22Rv1 (cell line): ENCODE measurements around the gene STRN3.

Experiments used
- H3K27ac ChIP-seq: fragments of 450-650 bp; 2 replicates; pipeline ENCODE4 v1.5.1; 2017
- ZFX ChIP-seq: fragments of 450-650 bp; IDR thresholded peaks from 2 replicates; pipeline ENCODE4 v1.6.1; 2017; ENCODE audit warnings: antibody characterized with exemption, borderline replicate concordance
- TF ChIP-seq, protein P1 (sequence below): fragments of 450-650 bp; IDR thresholded peaks from 2 replicates; pipeline ENCODE4 v1.5.1; 2017; ENCODE audit warnings: mild to moderate bottlenecking

The STRN3 gene

DNA sequence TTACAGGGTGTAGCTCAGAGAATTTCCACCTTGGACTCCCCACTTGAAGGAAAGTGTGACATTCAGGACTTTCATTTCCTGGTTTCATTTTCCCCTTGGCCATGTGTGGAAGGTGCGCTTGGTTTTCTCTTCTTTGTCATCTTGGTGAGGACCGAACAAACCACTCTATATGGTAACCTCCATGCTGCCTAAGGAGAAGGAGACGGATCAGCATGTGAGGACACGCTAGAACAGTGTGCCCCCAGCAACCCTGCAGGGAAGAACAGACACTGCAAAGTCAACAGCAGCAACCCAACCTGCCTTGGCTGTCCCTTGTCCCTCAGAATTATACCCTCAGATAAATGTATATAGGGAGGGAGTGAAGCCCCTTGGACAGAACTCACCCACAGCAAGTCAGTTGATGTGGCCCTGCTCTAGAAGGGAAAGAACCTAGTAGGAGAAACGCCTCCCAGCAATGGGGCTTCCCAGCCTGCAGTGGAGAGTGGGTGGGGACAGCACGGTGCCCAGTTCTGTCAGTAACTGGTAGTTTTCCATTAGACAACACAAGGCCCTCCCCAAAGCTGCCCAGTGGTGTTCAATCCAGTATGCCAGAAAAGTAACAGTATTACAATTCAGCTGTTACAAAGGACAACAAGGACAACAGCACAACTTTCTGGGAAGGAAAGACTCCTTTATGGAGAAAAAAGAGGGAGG lies 170.7 kb downstream of the STRN3 start:
- no peak overlapping the region for H3K27ac ChIP-seq
- TF ChIP-seq ZFX = no peak
- TF ChIP-seq, protein P1, sequence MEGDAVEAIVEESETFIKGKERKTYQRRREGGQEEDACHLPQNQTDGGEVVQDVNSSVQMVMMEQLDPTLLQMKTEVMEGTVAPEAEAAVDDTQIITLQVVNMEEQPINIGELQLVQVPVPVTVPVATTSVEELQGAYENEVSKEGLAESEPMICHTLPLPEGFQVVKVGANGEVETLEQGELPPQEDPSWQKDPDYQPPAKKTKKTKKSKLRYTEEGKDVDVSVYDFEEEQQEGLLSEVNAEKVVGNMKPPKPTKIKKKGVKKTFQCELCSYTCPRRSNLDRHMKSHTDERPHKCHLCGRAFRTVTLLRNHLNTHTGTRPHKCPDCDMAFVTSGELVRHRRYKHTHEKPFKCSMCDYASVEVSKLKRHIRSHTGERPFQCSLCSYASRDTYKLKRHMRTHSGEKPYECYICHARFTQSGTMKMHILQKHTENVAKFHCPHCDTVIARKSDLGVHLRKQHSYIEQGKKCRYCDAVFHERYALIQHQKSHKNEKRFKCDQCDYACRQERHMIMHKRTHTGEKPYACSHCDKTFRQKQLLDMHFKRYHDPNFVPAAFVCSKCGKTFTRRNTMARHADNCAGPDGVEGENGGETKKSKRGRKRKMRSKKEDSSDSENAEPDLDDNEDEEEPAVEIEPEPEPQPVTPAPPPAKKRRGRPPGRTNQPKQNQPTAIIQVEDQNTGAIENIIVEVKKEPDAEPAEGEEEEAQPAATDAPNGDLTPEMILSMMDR = no peak

DNA sequence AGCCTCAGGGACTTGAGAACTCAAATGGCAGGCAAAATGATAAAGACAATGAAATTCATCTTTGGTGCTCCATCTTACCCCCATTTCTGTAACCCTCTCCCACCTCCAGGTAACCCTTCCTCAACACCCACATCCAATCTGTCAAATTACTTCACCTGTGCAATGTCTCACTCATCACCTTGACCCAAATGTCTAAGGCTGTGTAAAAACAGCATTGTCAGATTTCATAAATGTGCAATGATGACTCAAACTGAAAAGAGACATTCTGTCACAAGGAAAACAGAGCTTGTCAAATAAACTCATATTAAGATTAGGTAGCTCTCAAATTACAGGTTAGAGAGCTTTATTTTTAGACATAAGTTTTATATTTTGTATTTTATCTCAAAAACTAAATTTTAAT lies 171.7 kb downstream of the STRN3 start:
- H3K27ac ChIP-seq = no peak overlapping the region
- no peak for TF ChIP-seq ZFX
- TF ChIP-seq, protein P1 = no peak

DNA sequence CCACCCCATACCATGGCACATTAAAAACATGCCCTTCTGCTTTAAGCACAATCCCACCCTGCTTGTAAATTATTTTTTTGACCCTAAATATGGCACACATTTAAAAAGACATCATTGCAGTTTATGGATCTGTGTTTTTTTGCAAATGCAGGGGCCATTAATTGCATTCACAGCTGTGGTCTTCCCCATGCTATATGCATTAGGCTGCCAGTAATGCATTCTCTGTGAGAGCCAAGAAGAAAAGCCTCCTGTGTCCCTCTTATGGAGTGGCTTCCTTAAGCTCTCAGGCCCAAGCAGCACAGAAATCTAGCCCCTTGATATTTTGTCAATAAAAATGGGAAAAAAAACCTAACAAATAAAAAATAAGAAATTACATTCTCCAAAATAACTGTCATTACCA lies 172.2 kb downstream of the STRN3 start:
- no peak for TF ChIP-seq ZFX
- TF ChIP-seq, protein P1 = no peak
- H3K27ac ChIP-seq = no peak overlapping the region

DNA sequence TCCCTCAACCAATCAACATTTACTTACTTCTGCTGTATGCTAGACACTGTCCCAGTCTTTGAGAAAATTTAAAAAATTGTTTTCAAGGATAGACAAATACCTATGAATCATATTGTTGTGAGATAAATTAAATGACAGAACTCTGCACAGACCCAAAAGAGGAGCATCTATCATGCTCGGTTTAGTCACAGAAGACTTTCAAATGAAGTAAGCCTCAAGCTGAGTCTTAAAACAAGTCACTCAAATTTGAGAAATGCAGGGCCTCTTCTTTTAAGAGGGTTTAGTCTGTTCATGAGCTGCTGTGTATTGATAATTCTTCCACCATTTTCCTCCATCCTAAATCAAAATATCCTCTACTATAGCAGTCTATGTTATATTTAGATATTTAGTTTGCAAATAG lies 176.2 kb downstream of the STRN3 start:
- TF ChIP-seq, protein P1 = no peak
- TF ChIP-seq ZFX = no peak
- H3K27ac ChIP-seq = no peak overlapping the region

DNA sequence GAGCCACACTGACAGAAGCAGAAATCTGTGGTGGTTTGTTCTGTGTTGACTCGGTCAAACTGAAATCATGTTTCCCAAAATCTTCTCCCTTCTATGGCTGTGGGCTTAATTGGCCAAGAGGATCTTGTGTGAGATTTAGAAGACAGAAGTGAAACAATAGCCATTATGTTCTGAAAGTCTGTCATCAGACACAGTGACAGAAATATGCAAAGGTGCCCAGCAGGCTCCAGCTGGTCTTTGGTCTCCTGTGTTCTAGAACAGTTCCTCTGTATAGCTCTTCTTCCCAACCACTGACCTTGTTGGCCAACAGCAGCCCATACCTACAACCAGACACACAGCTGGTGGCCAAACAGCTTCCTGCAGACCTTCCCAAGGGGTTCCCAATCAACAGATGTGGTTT lies 176.8 kb downstream of the STRN3 start:
- no peak overlapping the region for H3K27ac ChIP-seq
- TF ChIP-seq ZFX = no peak
- TF ChIP-seq, protein P1 = no peak

DNA sequence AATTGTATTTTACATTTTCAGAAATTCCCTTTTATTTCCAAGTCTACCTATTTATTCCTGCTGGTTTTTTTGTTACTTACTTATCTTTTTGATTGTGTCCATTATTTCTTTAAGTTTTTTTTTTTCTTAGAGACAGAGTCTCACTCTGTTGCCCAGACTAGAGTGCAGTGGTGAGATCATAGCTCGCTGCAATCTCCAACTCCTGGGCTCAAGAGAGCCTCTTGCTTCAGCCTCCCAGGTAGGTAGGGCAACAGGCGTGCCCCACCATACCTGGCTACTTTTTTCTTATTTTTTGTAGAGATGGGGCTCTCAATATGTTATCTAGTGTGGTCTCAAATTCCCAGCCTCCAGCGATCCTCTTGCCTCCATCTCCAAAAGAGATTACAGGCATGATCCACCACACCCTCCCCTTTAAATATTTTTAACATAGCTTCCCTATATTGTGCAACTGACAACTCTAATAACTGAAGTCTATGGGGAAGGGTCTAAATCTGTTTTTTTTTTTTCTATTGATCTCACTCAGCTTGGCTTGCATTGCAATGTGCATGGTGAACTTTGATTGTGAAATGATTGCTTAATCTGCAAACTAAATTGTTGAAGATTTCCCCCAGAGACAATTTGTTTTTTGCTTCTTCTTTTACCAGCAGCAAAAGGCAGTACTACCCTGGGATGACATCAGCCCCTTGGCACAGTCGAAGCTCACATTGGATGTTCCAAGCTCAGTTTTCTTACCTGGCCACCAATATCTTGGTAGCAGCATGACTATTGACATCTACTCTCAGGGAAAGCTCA lies 177.5 kb downstream of the STRN3 start:
- no peak overlapping the region for H3K27ac ChIP-seq
- TF ChIP-seq, protein P1 = no peak
- no peak for TF ChIP-seq ZFX
